Gastroesophageal sphincter (tissue), 4 donors: ENCODE results near the gene BIRC2. TPM values are rescaled to one million over a fixed set of nuclear protein-coding genes. Genes with fewer than 3 reads are reported as not detected.

ENCODE experiments used
- ATAC-seq: fragments of 150-250 bp; one replicate; pipeline ENCODE4 v1.9.1; 2016; ENCODE audit warnings: mild to moderate bottlenecking, moderate library complexity
- H3K27ac ChIP-seq, 4 donors: fragments of 200-600 bp; sonication (generic) in 3 of 4; 1 replicate in 3 of 4; 2 replicates in 1 of 4; pipeline ENCODE4 v1.5.1; 2016 to 2019
- H3K27me3 ChIP-seq: fragments of 200-600 bp; sonication (generic); one replicate; pipeline ENCODE4 v1.5.1; 2019
- H3K36me3 ChIP-seq, 2 donors: fragments of 200-600 bp; sonication (generic); one replicate each; pipeline ENCODE4 v1.5.1; 2019; ENCODE audit warnings: control low read depth in 1 of 2
- H3K4me1 ChIP-seq, 3 donors: fragments of 200-600 bp; sonication (generic); 1 replicate in 2 of 3; 2 replicates in 1 of 3; pipeline ENCODE4 v1.5.1; 2016 to 2019; ENCODE audit warnings: control low read depth in 2 of 3
- H3K4me3 ChIP-seq, 2 donors: fragments of 200-600 bp; sonication (generic); one replicate each; pipeline ENCODE4 v1.5.1; 2019; ENCODE audit warnings: mild to moderate bottlenecking in 1 of 2, moderate library complexity in 1 of 2
- H3K9me3 ChIP-seq, 3 donors: fragments of 200-600 bp; sonication (generic); one replicate each; pipeline ENCODE4 v1.5.1; 2017 to 2019; ENCODE audit warnings: control low read depth in 2 of 3
- EP300 ChIP-seq: sonication (generic); formaldehyde crosslinking; IDR thresholded peaks from one replicate; pipeline ENCODE4 v1.6.1; 2017; ENCODE audit warnings: antibody characterized with exemption, mild to moderate bottlenecking
- POLR2A ChIP-seq, 2 donors: fragments of 450-650 bp; IDR thresholded peaks; one replicate each; pipeline ENCODE4 v1.6.1; 2017; ENCODE audit warnings: antibody characterized with exemption in 2 of 2, mild to moderate bottlenecking in 2 of 2, moderate library complexity in 1 of 2
- POLR2AphosphoS5 ChIP-seq: sonication (generic); formaldehyde crosslinking; IDR thresholded peaks from one replicate; pipeline ENCODE4 v1.6.1; 2017; ENCODE audit warnings: antibody characterized with exemption
- WGBS, 2 donors: methylation state at CpG; one replicate each; pipeline ENCODE4 v1.1.5; 2018; ENCODE audit warnings: low coverage in 1 of 2; 5-methylcytosine and 5-hydroxymethylcytosine counted together
- total RNA-seq, 4 donors: library from RNA; depleted of rRNA; stranded (reverse); fragments of >200 nt; gene quantifications; one replicate each; pipeline ENCODE4 v1.1.0, GENCODE V29; 2016
- TF ChIP-seq, protein P1 (sequence below), 4 experiments: fragments of 200-600 bp in 2 of 4; fragments of 450-650 bp in 2 of 4; sonication (generic) in 1 of 4; IDR thresholded peaks; one replicate each; pipeline ENCODE4 v1.5.1; 2017 to 2019; ENCODE audit warnings: antibody characterized with exemption in 4 of 4, mild to moderate bottlenecking in 2 of 4, moderate library complexity in 2 of 4

The BIRC2 gene
- total RNA-seq, 4 donors from 2014 or later: 22.4 to 58.2 (median 34.0) TPM

DNA sequence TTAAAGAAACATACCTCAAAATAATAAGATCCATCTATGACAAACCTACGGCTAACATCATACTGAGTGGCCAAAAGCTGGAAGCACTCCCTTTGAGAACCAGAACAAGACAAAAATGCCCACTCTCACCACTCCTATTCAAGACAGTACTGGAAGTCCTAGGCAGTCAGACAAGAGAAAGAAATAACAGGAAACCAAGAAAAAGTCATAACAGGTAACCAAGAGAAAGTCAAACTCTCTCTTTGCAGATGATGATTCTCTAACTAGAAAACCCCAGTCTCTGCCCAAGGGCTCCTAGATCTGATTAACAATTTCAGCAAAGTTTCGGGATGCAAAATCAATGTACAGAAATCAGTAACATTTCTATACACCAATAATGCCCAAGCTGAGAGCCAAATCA is 70.0 kb downstream of the BIRC2 start:
- Histone ChIP-seq H3K27ac (no peak overlapping the region), H3K27me3 (no peaks in the 10 kb centered on the region), H3K4me3 (no peak overlapping the region), H3K9me3 (peaks cover 0 to 16% (median 0%) of the 10 kb centered on the region in 3 donors), H3K4me1 (peaks cover 0 to 16% (median 0%) of the 10 kb centered on the region in 3 donors), H3K36me3 (no peaks in the 10 kb centered on the region)
- no peak for ATAC-seq
- 94 to 100% methylated on average over 1 to 2 of the region's 2 CpGs for WGBS, 2 donors
- TF ChIP-seq POLR2AphosphoS5 (no peak), POLR2A (IDR thresholded peaks at IDR 0.05) (no peak), EP300 (no peak)
- TF ChIP-seq, protein P1, sequence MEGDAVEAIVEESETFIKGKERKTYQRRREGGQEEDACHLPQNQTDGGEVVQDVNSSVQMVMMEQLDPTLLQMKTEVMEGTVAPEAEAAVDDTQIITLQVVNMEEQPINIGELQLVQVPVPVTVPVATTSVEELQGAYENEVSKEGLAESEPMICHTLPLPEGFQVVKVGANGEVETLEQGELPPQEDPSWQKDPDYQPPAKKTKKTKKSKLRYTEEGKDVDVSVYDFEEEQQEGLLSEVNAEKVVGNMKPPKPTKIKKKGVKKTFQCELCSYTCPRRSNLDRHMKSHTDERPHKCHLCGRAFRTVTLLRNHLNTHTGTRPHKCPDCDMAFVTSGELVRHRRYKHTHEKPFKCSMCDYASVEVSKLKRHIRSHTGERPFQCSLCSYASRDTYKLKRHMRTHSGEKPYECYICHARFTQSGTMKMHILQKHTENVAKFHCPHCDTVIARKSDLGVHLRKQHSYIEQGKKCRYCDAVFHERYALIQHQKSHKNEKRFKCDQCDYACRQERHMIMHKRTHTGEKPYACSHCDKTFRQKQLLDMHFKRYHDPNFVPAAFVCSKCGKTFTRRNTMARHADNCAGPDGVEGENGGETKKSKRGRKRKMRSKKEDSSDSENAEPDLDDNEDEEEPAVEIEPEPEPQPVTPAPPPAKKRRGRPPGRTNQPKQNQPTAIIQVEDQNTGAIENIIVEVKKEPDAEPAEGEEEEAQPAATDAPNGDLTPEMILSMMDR (IDR thresholded peaks at IDR 0.05): no peak

DNA sequence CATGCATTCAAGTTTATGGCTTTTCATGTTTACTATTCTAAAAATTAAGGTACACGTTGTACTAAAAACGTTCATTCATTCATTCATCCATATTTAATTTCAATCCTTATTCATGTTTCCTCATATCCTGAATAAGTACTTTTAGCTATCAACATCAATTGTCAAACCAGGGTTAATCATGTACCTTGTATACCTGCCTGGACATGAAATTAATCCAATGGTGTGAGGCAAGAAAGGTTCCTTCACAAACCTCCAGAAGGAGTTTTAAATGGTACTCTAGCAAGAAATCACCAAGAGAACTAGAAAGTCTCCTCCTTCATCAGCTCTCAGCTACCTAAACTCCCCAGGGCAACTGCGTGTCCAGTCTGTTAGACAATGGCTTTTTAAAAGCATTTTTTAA is 72.2 kb downstream of the BIRC2 start:
- Histone ChIP-seq H3K9me3 (peaks cover 0 to 16% (median 0%) of the 10 kb centered on the region in 3 donors), H3K27ac (no peak overlapping the region), H3K4me3 (no peak overlapping the region), H3K4me1 (peaks cover 0 to 33% (median 0%) of the 10 kb centered on the region in 3 donors), H3K27me3 (no peaks in the 10 kb centered on the region), H3K36me3 (no peaks in the 10 kb centered on the region)
- TF ChIP-seq, protein P1 (IDR thresholded peaks at IDR 0.05): no peak
- TF ChIP-seq POLR2A (IDR thresholded peaks at IDR 0.05): no peak
- no peak for TF ChIP-seq POLR2AphosphoS5
- no peak for TF ChIP-seq EP300
- 57 to 77% methylated on average over 3 of the region's 3 CpGs for WGBS, 2 donors
- no peak for ATAC-seq

DNA sequence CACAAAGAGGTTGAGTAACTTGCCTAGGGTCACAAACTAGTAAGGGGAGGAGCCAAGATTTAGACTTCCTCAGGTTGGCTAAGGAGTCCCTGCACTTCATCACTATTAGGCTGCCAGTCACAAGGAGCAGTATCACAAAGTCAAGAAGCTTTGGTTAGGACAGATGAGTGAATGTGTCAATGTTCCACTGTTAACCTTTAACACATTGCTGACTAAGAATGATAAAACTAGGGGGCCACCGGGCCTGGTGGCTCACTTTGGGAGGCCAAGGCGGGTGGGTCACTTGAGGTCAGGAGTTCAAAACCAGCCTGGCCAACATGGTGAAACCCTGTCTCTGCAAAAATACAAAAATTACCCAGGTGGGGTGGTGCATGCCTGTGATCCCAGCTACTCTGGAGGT is 73.5 kb downstream of the BIRC2 start:
- no peak for ATAC-seq
- peaks cover 0 to 16% (median 0%) of the 10 kb centered on the region in 3 donors for H3K9me3 ChIP-seq
- TF ChIP-seq EP300 (no peak), POLR2AphosphoS5 (no peak), POLR2A (IDR thresholded peaks at IDR 0.05) (no peak)
- TF ChIP-seq, protein P1 (IDR thresholded peaks at IDR 0.05): no peak

DNA sequence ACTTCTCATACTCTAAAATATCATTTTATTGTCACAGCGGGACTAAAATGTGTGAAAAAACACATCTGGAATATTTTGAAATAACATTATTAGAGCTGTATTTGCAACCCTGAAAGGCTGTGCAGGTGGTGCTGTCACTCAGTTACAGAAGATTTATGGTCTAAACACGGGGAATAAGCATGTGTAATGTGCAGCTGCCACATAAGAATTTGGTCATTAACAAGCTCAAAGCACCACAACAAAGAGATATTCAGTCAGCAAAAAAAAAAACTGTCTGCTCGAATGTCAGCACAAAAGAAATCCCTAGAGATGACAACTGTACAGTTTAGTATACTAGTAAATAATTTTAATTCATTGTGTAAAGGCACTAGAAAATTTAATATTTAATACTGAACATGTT is 74.2 kb downstream of the BIRC2 start:
- 46 to 49% methylated on average over 3 of the region's 3 CpGs for WGBS, 2 donors
- Histone ChIP-seq H3K9me3 (peaks cover 0 to 12% (median 0%) of the 10 kb centered on the region in 3 donors), H3K36me3 (no peaks in the 10 kb centered on the region), H3K4me1 (peaks cover 0 to 47% (median 0%) of the 10 kb centered on the region in 3 donors), H3K27me3 (no peaks in the 10 kb centered on the region), H3K4me3 (no peak overlapping the region), H3K27ac (no peak overlapping the region)
- ATAC-seq: no peak
- TF ChIP-seq POLR2A (IDR thresholded peaks at IDR 0.05): no peak
- TF ChIP-seq, protein P1 (IDR thresholded peaks at IDR 0.05): no peak
- TF ChIP-seq POLR2AphosphoS5: no peak
- TF ChIP-seq EP300: no peak

More for the DNA sequence above, 73.5 kb downstream of the BIRC2 start:
- H3K4me3 ChIP-seq: no peak overlapping the region
- WGBS, 2 donors: 58 to 60% methylated on average over 2 of the region's 2 CpGs
- H3K36me3 ChIP-seq: no peaks in the 10 kb centered on the region
- H3K27ac ChIP-seq: no peak overlapping the region
- peaks cover 0 to 40% (median 0%) of the 10 kb centered on the region in 3 donors for H3K4me1 ChIP-seq
- H3K27me3 ChIP-seq: no peaks in the 10 kb centered on the region

DNA sequence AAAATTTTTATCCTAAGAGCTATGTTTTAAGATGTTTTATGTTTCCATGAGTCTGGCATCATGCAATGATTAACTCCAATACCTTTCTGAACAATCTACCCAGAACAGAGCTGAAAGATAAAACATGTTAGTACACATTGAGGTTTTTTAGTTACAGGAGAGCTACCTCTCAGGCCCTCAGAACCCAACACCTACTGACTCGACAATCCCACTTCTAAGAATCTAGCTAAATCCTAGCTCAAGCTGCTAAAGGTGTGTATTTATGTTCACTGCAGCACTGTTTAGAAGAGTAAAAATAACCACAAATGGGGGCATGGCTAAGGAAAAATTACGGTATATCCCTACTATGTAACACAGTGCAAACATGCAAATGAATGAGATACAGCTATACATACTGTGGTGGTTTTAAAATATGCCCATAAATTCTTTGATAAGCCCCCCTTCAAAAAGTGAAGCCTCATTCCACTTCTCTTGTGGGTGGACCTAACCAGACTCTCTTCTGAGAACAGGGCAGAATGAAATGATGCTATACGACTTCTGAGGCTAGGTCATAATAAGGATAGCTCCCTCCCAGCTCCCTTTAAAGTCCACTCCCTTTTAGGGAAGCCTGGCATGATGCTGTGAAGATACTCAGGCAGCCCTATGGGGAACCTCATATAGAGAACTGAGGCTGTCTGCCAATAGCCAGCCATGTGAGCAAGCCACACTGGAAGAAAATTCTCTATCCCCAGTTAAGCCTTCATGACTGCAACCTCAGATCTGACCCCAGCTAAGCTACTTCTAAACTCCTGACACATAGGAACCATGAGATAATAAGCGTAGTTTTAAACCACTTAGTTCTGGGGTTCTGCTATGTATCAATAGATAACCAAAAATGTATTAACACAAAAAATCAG is 76.1 kb downstream of the BIRC2 start:
- H3K27ac ChIP-seq: no peak overlapping the region

More for the DNA sequence above, 76.1 kb downstream of the BIRC2 start:
- no peaks in the 10 kb centered on the region for H3K27me3 ChIP-seq
- no peaks in the 10 kb centered on the region for H3K9me3 ChIP-seq
- peaks cover 0 to 58% (median 0%) of the 10 kb centered on the region in 3 donors for H3K4me1 ChIP-seq
- H3K4me3 ChIP-seq: no peak overlapping the region
- no peak for ATAC-seq
- TF ChIP-seq EP300: no peak
- TF ChIP-seq, protein P1 (IDR thresholded peaks at IDR 0.05): no peak
- TF ChIP-seq POLR2AphosphoS5: no peak
- TF ChIP-seq POLR2A (IDR thresholded peaks at IDR 0.05): no peak
- no peaks in the 10 kb centered on the region for H3K36me3 ChIP-seq
- 63% methylated on average over 3 to 4 of the region's 4 CpGs for WGBS, 2 donors
